ENCODE measurements around the gene NHP2. TPM values are rescaled to one million over a fixed set of nuclear protein-coding genes. Genes with fewer than 3 reads are reported as not detected.
A peak's percentile ranks its signal among the peaks of the same experiment; 100 is the strongest.
"Not testable (repeated sequence)": the region's sequence is repeated elsewhere in the genome, so short reads cannot be mapped to it uniquely, and the experiment has no call there.

Gene NHP2
- 38.8 TPM for total RNA-seq (ENCODE audit: insufficient read depth, low replicate concordance)

- peak; percentile 99 for DNase-seq (ENCODE audit: low spot score)
These were observed at the start of gene NHP2 for GRCh38 chr5:178153530-178154340. Gene NHP2, minus strand, starts transcription at chr5:178153885. Its CDS starts 68 bp downstream, at chr5:178153817.

- no peak for DNase-seq (ENCODE audit: low spot score)
These were observed 48.9 kb upstream of the NHP2 start for GRCh38 chr5:178202541-178202940.

GRCh38 chr5:178201927-178202235, 48.2 kb upstream of the NHP2 start:
- DNase-seq (ENCODE audit: low spot score) = no peak

DNA sequence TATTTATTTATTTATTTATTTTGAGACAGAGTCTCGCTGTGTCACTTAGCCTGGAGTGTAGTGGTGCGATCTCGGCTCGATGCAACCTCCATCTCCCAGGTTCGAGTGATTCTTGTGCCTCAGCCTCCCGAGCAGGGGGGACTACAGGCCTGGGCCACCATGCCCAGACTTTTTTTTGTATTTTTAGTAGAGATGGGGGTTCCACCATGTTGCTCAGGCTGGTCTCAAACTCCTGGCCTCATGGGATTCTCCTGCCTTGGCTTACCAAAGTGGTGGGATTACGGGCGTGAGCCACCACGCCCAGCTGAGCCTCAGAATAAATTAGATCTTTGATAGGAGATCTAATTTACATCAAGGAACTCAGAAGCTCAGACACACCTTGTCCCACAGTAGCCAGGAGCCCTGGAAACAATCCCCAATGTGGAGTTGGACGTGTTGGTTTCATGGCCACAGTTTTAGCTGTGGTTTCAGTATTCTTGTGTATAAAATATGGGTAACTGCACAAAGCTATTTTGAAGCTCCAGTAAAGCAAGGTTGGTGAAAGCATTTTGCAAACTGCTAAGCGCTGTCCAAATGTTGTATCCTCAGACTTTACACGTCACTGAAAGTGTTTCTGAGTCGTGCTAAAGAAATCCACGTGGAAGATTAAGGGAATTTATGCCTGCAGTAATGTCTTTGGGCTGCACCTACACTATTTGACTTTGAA, 47.7 kb upstream of the NHP2 start:
- DNase-seq (ENCODE audit: low spot score) = no peak

DNA sequence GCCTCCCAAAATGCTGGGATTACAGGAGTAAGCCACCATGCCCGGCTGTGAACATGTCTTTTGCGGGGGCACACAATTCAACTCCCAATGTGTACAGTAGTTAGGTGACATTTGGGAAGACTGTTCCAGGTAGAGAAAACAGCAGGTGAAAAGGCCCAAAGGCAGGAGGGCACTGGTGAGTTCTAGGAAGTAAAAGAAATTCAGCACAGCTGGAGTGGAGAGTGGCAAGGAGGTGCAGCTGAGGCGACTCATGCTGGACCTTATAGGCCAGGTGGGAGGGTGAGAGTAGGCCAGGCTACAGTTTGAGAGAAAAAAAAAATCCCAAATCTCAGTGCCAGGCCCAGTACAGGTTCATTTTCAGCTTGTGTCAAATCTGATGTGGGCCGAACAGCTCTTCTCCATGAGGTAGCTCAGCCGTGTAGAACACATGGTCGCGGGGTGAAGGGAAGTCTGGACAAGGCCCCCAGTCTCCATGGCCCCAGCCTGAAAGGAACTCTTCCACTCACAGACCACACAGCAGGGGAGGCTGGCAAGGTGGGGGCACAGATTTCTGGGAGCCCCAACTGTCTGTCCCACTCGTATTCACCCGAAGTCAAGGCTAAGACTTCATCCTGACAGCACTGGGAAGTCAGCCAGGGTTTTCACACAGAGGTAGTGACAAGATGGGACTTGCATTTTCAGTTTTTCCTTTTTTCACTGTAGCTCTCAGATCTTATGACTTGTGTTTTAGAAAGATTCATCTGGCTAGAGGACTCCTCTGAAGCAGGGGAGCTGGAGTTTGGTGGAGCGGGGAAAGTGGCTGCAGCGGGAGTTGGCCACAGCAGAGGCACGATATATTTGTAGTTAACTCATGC, 46.1 kb upstream of the NHP2 start:
- peak; percentile 32 for DNase-seq (ENCODE audit: low spot score)

DNA sequence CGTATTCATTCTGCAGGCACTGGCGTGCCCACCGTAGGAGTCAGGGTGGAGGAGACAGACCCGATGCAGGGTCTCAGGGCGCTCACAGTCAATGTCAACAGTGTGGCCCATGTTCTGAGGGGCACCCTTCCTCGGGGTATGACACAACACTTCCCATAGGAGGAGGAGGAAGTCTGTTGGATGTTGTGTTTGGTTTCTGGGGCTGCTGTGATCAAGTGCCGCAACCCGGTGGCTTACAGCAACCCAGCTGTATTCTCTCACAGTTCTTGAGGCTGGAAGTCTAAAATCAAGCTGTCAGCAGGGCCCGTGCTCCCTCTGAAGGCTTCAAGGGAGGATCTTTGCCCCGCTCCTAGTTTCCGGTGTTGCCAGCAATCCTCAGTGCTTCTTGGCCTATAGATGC, 45.0 kb upstream of the NHP2 start:
- no peak for DNase-seq (ENCODE audit: low spot score)

GRCh38 chr5:178198151-178198550, 44.5 kb upstream of the NHP2 start:
- DNase-seq (ENCODE audit: low spot score) = not testable (repeated sequence)

GRCh38 chr5:178196986-178197385, 43.3 kb upstream of the NHP2 start:
- no peak for DNase-seq (ENCODE audit: low spot score)

GRCh38 chr5:178196281-178196812, 42.7 kb upstream of the NHP2 start:
- DNase-seq (ENCODE audit: low spot score) = no peak

DNA sequence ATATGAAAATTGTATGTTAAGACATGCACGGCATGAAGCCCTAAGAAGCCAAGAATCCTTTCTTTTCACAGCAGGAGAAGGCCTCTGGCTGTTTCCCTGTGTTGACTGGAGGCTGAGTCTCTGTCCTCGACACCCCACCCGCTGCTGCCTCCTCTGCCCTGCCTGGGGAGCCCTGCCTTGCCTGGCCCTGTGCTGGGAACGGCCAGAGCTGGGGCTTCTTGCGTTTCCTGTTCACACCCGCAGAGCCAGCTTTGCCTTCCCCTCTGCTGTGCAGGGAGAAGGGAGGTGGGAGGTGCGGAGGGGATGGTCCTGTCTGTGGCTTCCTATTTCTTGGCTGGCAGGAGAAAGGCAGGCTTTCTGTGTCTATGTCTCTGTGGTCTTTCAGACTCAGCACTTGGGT, 40.3 kb upstream of the NHP2 start:
- no peak for DNase-seq (ENCODE audit: low spot score)

GRCh38 chr5:178193251-178193809, 39.6 kb upstream of the NHP2 start:
- DNase-seq (ENCODE audit: low spot score) = no peak

DNA sequence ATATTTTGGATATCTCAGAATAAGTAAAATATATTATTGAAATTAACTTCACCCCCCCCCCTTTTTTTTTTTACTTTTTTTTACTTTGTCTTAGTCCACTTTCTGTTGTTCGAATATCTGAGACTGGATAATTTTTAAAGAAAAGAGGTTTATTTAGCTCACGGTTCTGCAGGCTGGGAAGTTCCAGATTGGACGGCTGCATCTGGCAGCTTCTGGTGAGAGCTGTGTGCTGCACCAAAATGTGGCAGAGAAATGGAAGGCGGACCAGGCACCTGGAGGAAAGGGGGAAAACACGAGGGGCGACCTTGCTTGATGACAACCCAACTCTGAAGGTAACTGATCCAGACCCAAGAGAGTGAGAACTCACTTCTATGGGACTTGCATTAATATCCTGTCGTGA, 39.1 kb upstream of the NHP2 start:
- DNase-seq (ENCODE audit: low spot score) = no peak

DNA sequence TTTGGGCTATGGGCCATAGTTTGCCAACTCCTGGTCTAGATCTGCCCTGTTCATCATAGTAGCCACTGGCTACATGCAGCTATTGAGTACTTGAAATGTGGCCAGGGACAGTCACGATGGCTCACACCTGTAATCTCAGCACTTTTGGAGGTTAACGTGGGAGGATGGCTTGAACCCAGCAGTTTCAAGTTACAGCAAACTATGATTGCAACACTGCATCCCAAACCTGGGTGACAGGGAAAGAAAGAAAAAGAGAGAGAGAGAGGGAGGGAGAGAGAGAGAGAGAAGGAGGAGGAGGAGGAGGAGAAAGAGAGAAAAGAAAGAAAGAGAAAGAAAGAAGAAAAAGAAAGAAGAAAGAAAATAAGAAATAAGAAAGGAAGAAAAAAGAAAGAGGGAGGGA, 38.6 kb upstream of the NHP2 start:
- DNase-seq (ENCODE audit: low spot score) = no peak

DNA sequence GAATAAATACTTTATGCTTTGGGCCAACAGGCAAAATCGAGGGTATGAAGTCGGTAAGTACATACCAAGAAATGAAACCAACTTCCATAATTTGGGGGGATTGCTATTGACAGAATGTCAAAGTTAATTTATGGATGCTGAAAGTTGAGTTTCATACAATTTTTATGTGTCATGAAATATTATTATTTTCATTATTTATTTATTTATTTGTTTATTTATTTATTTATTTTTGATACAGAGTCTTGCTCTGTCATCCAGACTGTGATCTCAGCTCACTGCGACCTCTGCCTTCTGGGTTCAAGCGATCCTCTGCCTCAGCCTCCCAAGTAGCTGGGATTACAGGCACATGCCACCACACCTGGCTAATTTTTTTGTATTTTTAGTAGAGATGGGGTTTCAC, 38.0 kb upstream of the NHP2 start:
- no peak for DNase-seq (ENCODE audit: low spot score)

DNA sequence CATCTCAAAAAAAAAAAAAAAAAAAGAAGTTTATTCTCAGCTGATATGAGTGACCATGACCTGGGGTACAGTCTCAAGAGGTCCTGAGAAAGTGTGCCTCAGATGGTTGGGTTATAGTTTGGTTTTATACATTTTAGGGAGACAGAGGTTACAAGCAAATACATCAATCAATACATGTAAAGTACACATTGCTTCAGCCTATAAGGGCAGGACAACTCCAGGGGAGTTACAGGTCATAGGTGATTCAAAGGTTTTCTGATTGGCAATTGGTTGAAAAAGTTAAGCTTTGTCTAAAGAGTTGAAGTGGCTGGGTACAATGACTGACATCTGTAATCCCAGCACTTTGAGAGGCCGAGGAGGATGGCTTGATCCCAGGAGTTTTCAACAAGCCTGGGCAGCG, 35.7 kb upstream of the NHP2 start:
- no peak for DNase-seq (ENCODE audit: low spot score)

GRCh38 chr5:178187014-178187413, 33.3 kb upstream of the NHP2 start, which contains the start of gene GMCL2:
Gene GMCL2, minus strand, starts transcription at chr5:178187371. Its CDS starts 72 bp downstream, at chr5:178187299.
- no peak for DNase-seq (ENCODE audit: low spot score)

- DNase-seq (ENCODE audit: low spot score) = no peak
These were observed 32.7 kb upstream of the NHP2 start for GRCh38 chr5:178186427-178186826.

DNA sequence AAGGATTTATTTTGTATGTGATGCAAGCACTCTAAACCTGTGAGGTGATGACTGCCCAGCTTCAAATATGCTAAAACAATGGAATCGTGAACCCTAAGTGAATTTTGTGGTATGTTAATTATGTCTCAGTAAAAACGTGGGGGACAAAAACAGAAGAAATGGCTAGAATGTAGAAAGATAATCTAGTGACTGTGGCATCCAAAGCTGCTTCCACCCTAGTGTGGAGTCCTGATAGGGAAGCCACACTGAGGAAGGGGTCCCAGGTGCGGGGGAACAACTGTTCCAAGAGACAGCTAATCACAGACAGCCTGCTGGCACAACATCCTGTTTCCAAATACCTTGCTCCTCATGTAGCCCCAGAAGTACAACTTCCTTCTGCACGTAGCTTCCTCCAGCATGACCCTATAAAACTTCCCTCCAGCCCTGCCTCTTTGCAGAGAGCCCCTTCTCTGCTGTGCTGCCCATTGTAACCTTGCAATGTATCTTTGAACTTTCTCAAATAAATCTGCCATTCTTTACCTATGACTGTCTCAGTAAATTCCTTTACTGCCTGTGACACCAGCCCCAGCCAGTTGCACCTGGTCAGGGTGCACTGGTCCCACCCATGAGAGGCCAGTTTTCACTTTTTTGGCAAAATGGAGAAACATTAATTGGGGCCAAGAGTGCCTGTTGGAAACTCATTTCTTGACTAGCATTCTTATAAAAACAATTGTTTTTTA, 28.6 kb upstream of the NHP2 start:
- DNase-seq (ENCODE audit: low spot score) = no peak

GRCh38 chr5:178180141-178180863, 26.6 kb upstream of the NHP2 start:
- DNase-seq (ENCODE audit: low spot score) = no peak

DNA sequence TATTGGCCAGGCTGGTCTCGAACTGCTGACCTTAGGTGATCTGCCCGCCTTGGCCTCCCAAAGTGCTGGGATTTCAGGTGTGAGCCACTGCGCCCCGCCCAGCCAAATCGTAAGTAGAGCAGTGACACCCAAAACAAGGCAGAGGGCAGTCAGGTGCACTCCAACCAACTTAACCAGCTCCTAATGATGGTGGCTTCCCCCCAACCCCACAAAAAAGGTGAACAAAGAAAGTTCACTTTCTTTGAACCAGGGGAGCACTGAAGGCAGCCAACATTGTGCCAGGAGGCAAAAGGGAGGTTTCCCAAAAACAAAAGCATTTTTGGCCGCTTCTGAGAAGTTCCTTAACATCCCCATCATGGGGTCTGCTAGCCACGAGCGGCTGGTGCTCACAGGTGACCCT, 23.9 kb upstream of the NHP2 start:
- DNase-seq (ENCODE audit: low spot score) = no peak

Data from umbilical cord (tissue), 2 donors.